IMR-90 (cell line): Measurements from ENCODE around the gene IFT81. TPM values are rescaled to one million over a fixed set of nuclear protein-coding genes. Genes with fewer than 3 reads are reported as not detected.

Experiments used
- ATAC-seq: fragments of 200-7000 bp; cut with Tn5 transposase; 2 replicates; pipeline ENCODE4 v1.9.1; 2020; ENCODE audit warnings: low read depth, mild to moderate bottlenecking, moderate library complexity
- Bru-seq: library from RNA; stranded (reverse); fragments of 400-500 nt; gene quantifications from one replicate; lab custom pipeline; 2021; lab: Mats Ljungman, UMichigan
- BruChase-seq, 2 experiments: library from RNA; stranded (reverse); fragments of 400-500 nt; gene quantifications; one replicate each; lab custom pipeline; 2021; lab: Mats Ljungman, UMichigan
- BruUV-seq: library from RNA; stranded (reverse); fragments of 400-500 nt; replicated peaks from 2 replicates; lab custom pipeline; 2021; lab: Mats Ljungman, UMichigan
- CTCF ChIA-PET: fragments of 300-600 bp; formaldehyde crosslinking; extraction: SDS; loops from one replicate; lab custom pipeline; 2021; ENCODE audit warnings: antibody characterized with exemption; lab: Yijun Ruan, JAX
- POLR2A ChIA-PET: fragments of 300-600 bp; sonication (Branson Sonifier 250); formaldehyde crosslinking; loops from one replicate; lab custom pipeline; 2022; ENCODE audit warnings: antibody characterized with exemption; ENCODE audit not compliant: unreplicated experiment; lab: Charles Lee
- DNase-seq: peaks from one replicate; pipeline ENCODE4 v3.0.0; 2013
- H2AFZ ChIP-seq: replicated peaks from 2 replicates; pipeline ENCODE3; 2013; ENCODE audit warnings: low read length, mild to moderate bottlenecking; ENCODE audit not compliant: poor library complexity
- H2AK5ac ChIP-seq: 2 replicates; pipeline ENCODE4 v1.6.1; 2013; ENCODE audit warnings: low read depth, low read length, inconsistent platforms
- H2AK9ac ChIP-seq: replicated peaks from 2 replicates; pipeline ENCODE3; 2013; ENCODE audit warnings: mild to moderate bottlenecking, low read depth, low read length, moderate library complexity; ENCODE audit not compliant: poor library complexity
- H2BK120ac ChIP-seq: 2 replicates; pipeline ENCODE4 v1.6.1; 2013; ENCODE audit warnings: low read depth, low read length, inconsistent platforms
- H2BK15ac ChIP-seq: 3 replicates; pipeline ENCODE4 v1.6.1; 2013; ENCODE audit warnings: low read depth, low read length, inconsistent platforms
- H2BK20ac ChIP-seq: 2 replicates; pipeline ENCODE4 v1.6.1; 2013; ENCODE audit warnings: low read depth, mild to moderate bottlenecking, inconsistent platforms, low read length, moderate library complexity
- H2BK5ac ChIP-seq: 2 replicates; pipeline ENCODE4 v1.6.1; 2013; ENCODE audit warnings: mild to moderate bottlenecking, low read depth, low read length, inconsistent platforms; ENCODE audit not compliant: poor library complexity, severe bottlenecking
- H3K14ac ChIP-seq: replicated peaks from 2 replicates; pipeline ENCODE4 v1.6.1; 2013; ENCODE audit warnings: low read depth, low read length, inconsistent platforms
- H3K18ac ChIP-seq: 2 replicates; pipeline ENCODE4 v1.6.1; 2013; ENCODE audit warnings: low read depth, low read length, control low read depth
- H3K23ac ChIP-seq: 2 replicates; pipeline ENCODE4 v1.6.1; 2013; ENCODE audit warnings: low read depth, low read length, inconsistent platforms
- H3K27ac ChIP-seq: 2 replicates; pipeline ENCODE4 v1.5.1; 2013; ENCODE audit warnings: mild to moderate bottlenecking, control low read depth, low read length; ENCODE audit not compliant: insufficient read depth
- H3K27me3 ChIP-seq: 2 replicates; pipeline ENCODE4 v1.6.1; 2013; ENCODE audit warnings: low read length; ENCODE audit not compliant: control insufficient read depth, insufficient read depth
- H3K36me3 ChIP-seq: 2 replicates; pipeline ENCODE4 v1.6.1; 2013; ENCODE audit warnings: low read length, mixed read lengths; ENCODE audit not compliant: control insufficient read depth, insufficient read depth
- H3K4ac ChIP-seq: 2 replicates; pipeline ENCODE4 v1.6.1; 2013; ENCODE audit warnings: low read depth, low read length, inconsistent platforms
- H3K4me1 ChIP-seq: 2 replicates; pipeline ENCODE4 v1.6.1; 2013; ENCODE audit warnings: low read length, mixed read lengths; ENCODE audit not compliant: control insufficient read depth, insufficient read depth
- H3K4me2 ChIP-seq: 2 replicates; pipeline ENCODE4 v1.6.1; 2013; ENCODE audit warnings: low read depth, mild to moderate bottlenecking, control low read depth, low read length, moderate library complexity
- H3K4me3 ChIP-seq: 2 replicates; pipeline ENCODE4 v1.5.1; 2013; ENCODE audit warnings: low read depth, mild to moderate bottlenecking, control low read depth, low read length, moderate library complexity; ENCODE audit not compliant: insufficient read depth
- H3K56ac ChIP-seq: 2 replicates; pipeline ENCODE4 v1.6.1; 2013; ENCODE audit warnings: low read length, inconsistent platforms; ENCODE audit not compliant: insufficient read depth; ENCODE audit errors: extremely low read depth
- H3K79me1 ChIP-seq, 2 experiments: 2 replicates each; pipeline ENCODE4 v1.6.1; 2013; ENCODE audit warnings: low read length in 2 of 2, inconsistent platforms in 1 of 2, low read depth in 1 of 2
- H3K9ac ChIP-seq: 2 replicates; pipeline ENCODE4 v1.6.1; 2013; ENCODE audit warnings: low read depth, low read length, control low read depth
- H3K9me1 ChIP-seq: 2 replicates; pipeline ENCODE4 v1.6.1; 2013; ENCODE audit warnings: low read length, inconsistent platforms; ENCODE audit not compliant: insufficient read depth
- H3K9me3 ChIP-seq: 2 replicates; pipeline ENCODE4 v1.6.1; 2013; ENCODE audit warnings: low read length; ENCODE audit not compliant: control insufficient read depth, insufficient read depth
- H4K20me1 ChIP-seq: 2 replicates; pipeline ENCODE4 v1.6.1; 2013; ENCODE audit warnings: low read length, inconsistent platforms; ENCODE audit not compliant: insufficient read depth
- H4K5ac ChIP-seq: 2 replicates; pipeline ENCODE4 v1.6.1; 2013; ENCODE audit warnings: mild to moderate bottlenecking, low read depth, low read length, control low read depth
- H4K8ac ChIP-seq, 2 experiments: 2 replicates each; pipeline ENCODE4 v1.6.1; 2013; ENCODE audit warnings: low read depth in 2 of 2, low read length in 2 of 2, control low read depth in 1 of 2, inconsistent platforms in 1 of 2
- H4K91ac ChIP-seq: 2 replicates; pipeline ENCODE4 v1.6.1; 2013; ENCODE audit warnings: low read depth, low read length, inconsistent platforms; ENCODE audit not compliant: insufficient read depth
- BHLHE40 ChIP-seq: fragments of 150-350 bp; IDR thresholded peaks from 2 replicates; pipeline ENCODE4 v1.6.1; 2016; ENCODE audit warnings: mild to moderate bottlenecking, low read depth, low read length
- CEBPB ChIP-seq: IDR thresholded peaks from 2 replicates; pipeline ENCODE4 v1.6.1; 2012; ENCODE audit warnings: low read depth, low read length, improper control_type of control experiment
- CHD1 ChIP-seq: IDR thresholded peaks from 2 replicates; pipeline ENCODE4 v1.6.1; 2012; ENCODE audit warnings: low read depth, low read length, improper control_type of control experiment
- CTCF ChIP-seq: conservative IDR thresholded peaks from 2 replicates; pipeline ENCODE4 v1.5.1; 2012; ENCODE audit warnings: mild to moderate bottlenecking, low read depth, low read length, improper control_type of control experiment
- FOS ChIP-seq: fragments of 150-350 bp; IDR thresholded peaks from 2 replicates; pipeline ENCODE4 v1.6.1; 2016; ENCODE audit warnings: low read depth, low read length
- MAZ ChIP-seq: IDR thresholded peaks from 2 replicates; pipeline ENCODE4 v1.6.1; 2012; ENCODE audit warnings: low read depth, mild to moderate bottlenecking, low read length, improper control_type of control experiment, moderate library complexity, borderline replicate concordance
- NFE2L2 ChIP-seq: fragments of 150-350 bp; IDR thresholded peaks from 2 replicates; pipeline ENCODE4 v1.6.1; 2016; ENCODE audit warnings: low read depth, mild to moderate bottlenecking, low read length
- POLR2A ChIP-seq: IDR thresholded peaks from 2 replicates; pipeline ENCODE4 v1.6.1; 2012; ENCODE audit warnings: mild to moderate bottlenecking, low read depth, low read length
- RAD21 ChIP-seq: IDR thresholded peaks from 2 replicates; pipeline ENCODE4 v1.6.1; 2012; ENCODE audit warnings: low read length, improper control_type of control experiment
- RCOR1 ChIP-seq: IDR thresholded peaks from 2 replicates; pipeline ENCODE4 v1.6.1; 2012; ENCODE audit warnings: mild to moderate bottlenecking, low read length, improper control_type of control experiment; ENCODE audit not compliant: insufficient replicate concordance
- SMC3 ChIP-seq: fragments of 150-350 bp; IDR thresholded peaks from 2 replicates; pipeline ENCODE4 v1.6.1; 2016; ENCODE audit warnings: low read depth, mild to moderate bottlenecking, antibody characterized with exemption, low read length, moderate library complexity
- WGBS, 2 experiments: methylation state at CpG; one replicate each; pipeline versions ENCODE4 v1.1.5 to v1.1.7; 2013; ENCODE audit warnings: missing lambda C conversion rate in 2 of 2; ENCODE audit not compliant: insufficient read length in 1 of 2; ENCODE audit errors: extremely low coverage in 2 of 2; 5-methylcytosine and 5-hydroxymethylcytosine counted together
- dilution Hi-C: fragments of 300-500 bp; cut with HindIII; formaldehyde crosslinking; loops from one replicate; pipeline ENCODE4 v1.14.3; 2018; ENCODE audit warnings: low sequenced_read_pairs; ENCODE audit not compliant: unreplicated experiment
- in situ Hi-C: fragments of 300-500 bp; cut with MboI; formaldehyde crosslinking; loops from 3 replicates; pipeline ENCODE4 v1.14.3; 2019; ENCODE audit warnings: low sequenced_read_pairs, inconsistent platforms, mixed read lengths
- intact Hi-C: fragments of 100-400 bp; cut with micrococcal nuclease; formaldehyde crosslinking; loops from 2 replicates; pipeline ENCODE4 v1.10.0; 2022
- long read RNA-seq: library from polyadenylated mRNA; unstranded; transcript quantifications from one replicate; pipeline ENCODE4 v2.0.0, GENCODE V29; 2021; ENCODE audit not compliant: unreplicated experiment
- polyA plus RNA-seq, 3 experiments: library from polyadenylated mRNA; depleted of rRNA; stranded (reverse); fragments of >200 nt; gene quantifications; 2 replicates each; pipeline ENCODE4 v1.2.3, GENCODE V29; 2012; ENCODE audit warnings: low replicate concordance in 1 of 3
- total RNA-seq: library from RNA; depleted of rRNA; stranded (reverse); fragments of >200 nt; gene quantifications from 2 replicates; pipeline ENCODE4 v1.2.3, GENCODE V29; 2012; rRNA removed
- TF ChIP-seq, protein P1 (sequence below): fragments of 150-350 bp; IDR thresholded peaks from 2 replicates; pipeline ENCODE4 v1.6.1; 2017; ENCODE audit warnings: mild to moderate bottlenecking, antibody characterized with exemption, low read length, low read depth

The IFT81 gene
- total RNA-seq (6.1 and 10.6 TPM in 2 replicates), polyA plus RNA-seq (2012; rRNA removed) (6.7 and 8.1 TPM in 2 replicates), Bru-seq, nascent RNA (percentile 64 among the genes with signal in this experiment), BruChase-seq, experiment 1, labeled RNA remaining after a 6-hour chase (percentile 65 among the genes with signal in this experiment), BruChase-seq, experiment 2, labeled RNA remaining after a 2-hour chase (percentile 57 among the genes with signal in this experiment)
- 1.5 and 2.1 TPM in 2 replicates for polyA plus RNA-seq (2012; cell fraction: cytosol; rRNA removed)
- 2.3 and 9.2 TPM in 2 replicates for polyA plus RNA-seq (2012; cell fraction: nucleus; rRNA removed; ENCODE audit: low replicate concordance)
- long read RNA-seq, transcript IFT81-209 (19 exons, 2,710 nt), result major isoform, 8 of 20 reads
- long read RNA-seq, partial matches to known transcripts, result 6 of 20 reads
- long read RNA-seq, other reads (novel, unspliced or antisense), result 4 of 20 reads

GRCh38 chr12:110124269-110124995 lies at the start of gene IFT81:
Gene IFT81, plus strand, starts transcription at chr12:110124357. Its CDS starts 3,024 bp downstream, at chr12:110127381.
- H3K9ac ChIP-seq, result peak within 1 kb of the TSS; percentile 97
- H3K36me3 ChIP-seq, result peaks cover 4% of the 10 kb centered on the region
- H3K23ac ChIP-seq, result peak within 1 kb of the TSS; percentile 100
- intact Hi-C loops, result loop anchor here (5.0 kb wide), 1 partner anchor 158 kb away; the partner anchor contains the start of gene ATP2A2
- H3K4ac ChIP-seq, result peak within 1 kb of the TSS; percentile 98
- peak within 1 kb of the TSS; percentile 84 for H2AK5ac ChIP-seq
- H4K91ac ChIP-seq, result peak within 1 kb of the TSS; percentile 90
- H3K79me1 ChIP-seq, result peaks cover 18 to 21% of the 10 kb centered on the region in 2 experiments
- dilution Hi-C loops, result no loop called here
- H3K27me3 ChIP-seq, result no peaks in the 10 kb centered on the region
- H2BK120ac ChIP-seq, result peak within 1 kb of the TSS; percentile 93
- peak within 1 kb of the TSS; percentile 96 for H2AK9ac ChIP-seq
- H3K18ac ChIP-seq, result peak within 1 kb of the TSS; percentile 94
- H3K4me1 ChIP-seq, result peaks cover 8% of the 10 kb centered on the region; the same call in 1 of the 2 replicates
- peak within 1 kb of the TSS; percentile 92 for H3K56ac ChIP-seq
- peak within 1 kb of the TSS; percentile 89 for H3K4me2 ChIP-seq
- in situ Hi-C loops, result no loop called here
- H2AFZ ChIP-seq, result peak within 1 kb of the TSS; percentile 98
- H3K9me1 ChIP-seq, result no peaks in the 10 kb centered on the region
- ATAC-seq (peak; percentile 53), DNase-seq (peak; percentile 90)
- peak within 1 kb of the TSS; percentile 97; the same call in 2 of the 3 replicates for H2BK15ac ChIP-seq
- peak within 1 kb of the TSS; percentile 95 for H3K27ac ChIP-seq
- H2BK20ac ChIP-seq, result 0 out of 2 replicates have a peak within 1 kb of the TSS, but pooled peaks have one; percentile 69
- H2BK5ac ChIP-seq, result peak within 1 kb of the TSS; percentile 92
- CTCF ChIA-PET, result interaction anchor here (0.9 kb wide), 1 partner anchor 100 kb away, joined by 3 read pairs; no protein-coding TSS in a partner anchor
- peak within 1 kb of the TSS; percentile 100 for H3K14ac ChIP-seq
- no peaks in the 10 kb centered on the region for H3K9me3 ChIP-seq
- 3% methylated on average over 19 of the region's 61 CpGs; no CpG with 5 or more reads in 1 of the 2 experiments for WGBS, 2 experiments
- peak within 1 kb of the TSS; percentile 91 for H3K4me3 ChIP-seq
- no peaks in the 10 kb centered on the region for H4K20me1 ChIP-seq
- TSS peak; percentile 90 for BruUV-seq
- POLR2A ChIA-PET, result interaction anchor here (0.6 kb wide), 1 partner anchor 56 kb away, joined by 3 read pairs; no protein-coding TSS in a partner anchor
- peak within 1 kb of the TSS; percentile 93 for H4K5ac ChIP-seq
- peak within 1 kb of the TSS; percentile 76 to 99 for H4K8ac ChIP-seq
- peak; percentile 12; the same call in 1 of the 2 replicates for TF ChIP-seq SMC3
- TF ChIP-seq MAZ, result peak; percentile 73; the same call in 1 of the 2 replicates
- TF ChIP-seq CHD1, result no peak
- TF ChIP-seq CEBPB, result peak; percentile 73
- TF ChIP-seq BHLHE40, result no peak
- TF ChIP-seq RCOR1, result no peak
- no peak for TF ChIP-seq FOS
- TF ChIP-seq CTCF, result no peak
- TF ChIP-seq, protein P1, sequence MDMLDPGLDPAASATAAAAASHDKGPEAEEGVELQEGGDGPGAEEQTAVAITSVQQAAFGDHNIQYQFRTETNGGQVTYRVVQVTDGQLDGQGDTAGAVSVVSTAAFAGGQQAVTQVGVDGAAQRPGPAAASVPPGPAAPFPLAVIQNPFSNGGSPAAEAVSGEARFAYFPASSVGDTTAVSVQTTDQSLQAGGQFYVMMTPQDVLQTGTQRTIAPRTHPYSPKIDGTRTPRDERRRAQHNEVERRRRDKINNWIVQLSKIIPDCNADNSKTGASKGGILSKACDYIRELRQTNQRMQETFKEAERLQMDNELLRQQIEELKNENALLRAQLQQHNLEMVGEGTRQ, result no peak
- peak; percentile 9; the same call in 1 of the 2 replicates for TF ChIP-seq RAD21
- no peak for TF ChIP-seq NFE2L2
- TF ChIP-seq POLR2A, result peak; percentile 53; the same call in 1 of the 2 replicates
